NCI-H748 (cell line): ENCODE measurements around the gene HSPA1L.
"Not testable (repeated sequence)": the region's sequence is repeated elsewhere in the genome, so short reads cannot be mapped to it uniquely, and the experiment has no call there.

Experiments used
- DNase-seq: peaks from one replicate; lab custom pipeline; 2025; ENCODE audit not compliant: unreplicated experiment; lab: John Stamatoyannopoulos, UW

HSPA1L gene

GRCh38 chr6:31817133-31817928 lies 2.2 kb upstream of the HSPA1L start:
- DNase-seq: not testable (repeated sequence)

GRCh38 chr6:31814677-31815024 lies 432 bp downstream of the HSPA1L start:
- DNase-seq: peak; percentile 99

- DNase-seq: no peak
Observed at GRCh38 chr6:31813465-31813849, 1.6 kb downstream of the HSPA1L start.

- no peak for DNase-seq
Observed at GRCh38 chr6:31811645-31812044, 3.4 kb downstream of the HSPA1L start.

GRCh38 chr6:31808599-31808998 lies 6.5 kb downstream of the HSPA1L start:
- DNase-seq: not testable (repeated sequence)

- DNase-seq: peak; percentile 97
Observed at GRCh38 chr6:31806470-31807272, 8.4 kb downstream of the HSPA1L start, which contains the start of gene LSM2. TSS of gene LSM2 (minus strand) at chr6:31806966. CDS start at chr6:31806757, 209 bp downstream.

GRCh38 chr6:31805939-31806469 lies 9.1 kb downstream of the HSPA1L start:
- DNase-seq: peak; percentile 52

- not testable (repeated sequence) for DNase-seq
Observed at GRCh38 chr6:31801031-31801927, 13.8 kb downstream of the HSPA1L start.

GRCh38 chr6:31799781-31800180 lies 15.3 kb downstream of the HSPA1L start:
- DNase-seq: no peak

GRCh38 chr6:31797588-31797987 lies 17.5 kb downstream of the HSPA1L start:
- DNase-seq: no peak

GRCh38 chr6:31796993-31797385 lies 18.1 kb downstream of the HSPA1L start:
- DNase-seq: no peak

GRCh38 chr6:31795616-31796298 lies 19.3 kb downstream of the HSPA1L start, which contains the start of gene VARS1:
TSS of gene VARS1 (minus strand) at chr6:31795752. CDS start at chr6:31795217, 535 bp downstream.
- DNase-seq: peak; percentile 96

- peak; percentile 54 for DNase-seq
Observed at GRCh38 chr6:31794866-31795615, 20.0 kb downstream of the HSPA1L start.

- DNase-seq: peak; percentile 39
Observed at GRCh38 chr6:31794294-31794865, 20.7 kb downstream of the HSPA1L start.

GRCh38 chr6:31793927-31794245 lies 21.2 kb downstream of the HSPA1L start:
- not testable (repeated sequence) for DNase-seq

GRCh38 chr6:31792761-31793171 lies 22.3 kb downstream of the HSPA1L start:
- no peak for DNase-seq

- no peak for DNase-seq
Observed at GRCh38 chr6:31792090-31792374, 23.1 kb downstream of the HSPA1L start.

GRCh38 chr6:31791324-31792089 lies 23.6 kb downstream of the HSPA1L start:
- peak; percentile 60 for DNase-seq

- DNase-seq: no peak
Observed at GRCh38 chr6:31785475-31785874, 29.6 kb downstream of the HSPA1L start.
